H1 (cell line): ENCODE results near the gene UTS2B. TPM values are rescaled to one million over a fixed set of nuclear protein-coding genes. Genes with fewer than 3 reads are reported as not detected.

ENCODE experiments used
- CTCF ChIA-PET: fragments of 300-600 bp; sonication (Branson Sonifier 250); formaldehyde crosslinking; loops from one replicate; lab custom pipeline; 2021; ENCODE audit not compliant: partially characterized antibody; lab: Charles Lee
- POLR2A ChIA-PET: fragments of 300-600 bp; sonication (Branson Sonifier 250); formaldehyde crosslinking; loops from one replicate; lab custom pipeline; 2021; ENCODE audit warnings: inconsistent platforms; ENCODE audit not compliant: partially characterized antibody; lab: Charles Lee
- DNase-seq, 2 experiments: peaks; one replicate each; pipeline versions ENCODE4 v3.0.0 to v3.0.0-alpha.2; 2010 to 2022; ENCODE audit warnings: low spot score in 2 of 2, low read depth in 1 of 2, mixed read lengths in 1 of 2
- FAIRE-seq: peaks from 2 replicates; lab custom pipeline; 2011; peaks lifted over from hg19 to GRCh38; lab: Jason Lieb, UNC
- H2AFZ ChIP-seq: 2 replicates; pipeline ENCODE4 v1.8.1; 2012; ENCODE audit warnings: low read length, inconsistent platforms
- H2AK5ac ChIP-seq: 2 replicates; pipeline ENCODE4 v1.6.1; 2013; ENCODE audit warnings: low read depth, low read length
- H2BK120ac ChIP-seq: replicated peaks from 2 replicates; pipeline ENCODE3; 2013; ENCODE audit warnings: low read depth, low read length, inconsistent platforms
- H2BK12ac ChIP-seq: 2 replicates; pipeline ENCODE4 v1.6.1; 2013; ENCODE audit warnings: low read depth, low read length
- H2BK15ac ChIP-seq: 2 replicates; pipeline ENCODE4 v1.6.1; 2013; ENCODE audit warnings: low read length
- H2BK20ac ChIP-seq: 2 replicates; pipeline ENCODE4 v1.6.1; 2013; ENCODE audit warnings: low read length
- H2BK5ac ChIP-seq: 2 replicates; pipeline ENCODE4 v1.6.1; 2013; ENCODE audit warnings: low read depth, low read length
- H3K14ac ChIP-seq: 2 replicates; pipeline ENCODE4 v1.6.1; 2013; ENCODE audit warnings: inconsistent platforms; ENCODE audit not compliant: insufficient read length
- H3K18ac ChIP-seq: 2 replicates; pipeline ENCODE4 v1.6.1; 2013; ENCODE audit warnings: low read length; ENCODE audit errors: extremely low read depth
- H3K23ac ChIP-seq: 2 replicates; pipeline ENCODE4 v1.6.1; 2013; ENCODE audit warnings: inconsistent platforms; ENCODE audit not compliant: insufficient read length
- H3K23me2 ChIP-seq: 2 replicates; pipeline ENCODE4 v1.6.1; 2013; ENCODE audit warnings: low read depth, low read length
- H3K27ac ChIP-seq: 2 replicates; pipeline ENCODE4 v1.6.1; 2011; ENCODE audit warnings: low read depth, low read length, inconsistent platforms
- H3K27me3 ChIP-seq, 4 experiments: replicated peaks in 1 of 4; 1 replicate in 1 of 4; 2 replicates in 3 of 4; pipeline versions ENCODE4 v1.6.1 to v1.8.1; 2011 to 2013; ENCODE audit warnings: low read length in 3 of 4, mild to moderate bottlenecking in 3 of 4, inconsistent platforms in 2 of 4, mixed read lengths in 2 of 4, moderate library complexity in 1 of 4; ENCODE audit not compliant: control insufficient read depth in 3 of 4, insufficient read depth in 3 of 4; ENCODE audit errors: extremely low read depth in 1 of 4
- H3K36me3 ChIP-seq, 4 experiments: 2 replicates each; pipeline versions ENCODE4 v1.6.1 to v1.8.1; 2011 to 2013; ENCODE audit warnings: mild to moderate bottlenecking in 4 of 4, low read length in 3 of 4, moderate library complexity in 2 of 4, control low read depth in 1 of 4, inconsistent platforms in 1 of 4; ENCODE audit not compliant: insufficient read depth in 4 of 4, control insufficient read depth in 2 of 4
- H3K4ac ChIP-seq: replicated peaks from 2 replicates; pipeline ENCODE3; 2013; ENCODE audit warnings: low read length, low read depth, mixed read lengths, inconsistent platforms; ENCODE audit not compliant: insufficient read length
- H3K4me1 ChIP-seq, 4 experiments: replicated peaks in 1 of 4; 1 replicate in 1 of 4; 2 replicates in 3 of 4; pipeline versions ENCODE4 v1.6.1 to v1.8.1; 2011 to 2013; ENCODE audit warnings: low read length in 3 of 4, inconsistent platforms in 2 of 4, mixed read lengths in 1 of 4; ENCODE audit not compliant: insufficient read depth in 4 of 4, control insufficient read depth in 3 of 4
- H3K4me2 ChIP-seq, 2 experiments: 2 replicates each; pipeline versions ENCODE4 v1.6.1 to v1.8.1; 2011 to 2013; ENCODE audit warnings: low read depth in 2 of 2, low read length in 2 of 2, control low read depth in 1 of 2, inconsistent platforms in 1 of 2, mild to moderate bottlenecking in 1 of 2; ENCODE audit not compliant: insufficient read depth in 1 of 2
- H3K4me3 ChIP-seq, 4 experiments: fragments of 200-600, 300-600 bp in 1 of 4; sonication (generic), shearing (Covaris generic), sonication (Bioruptor Twin) in 1 of 4; 2 replicates each; pipeline versions ENCODE4 v1.5.1 to v1.8.1; 2011 to 2016; ENCODE audit warnings: low read length in 4 of 4, low read depth in 3 of 4, control low read depth in 2 of 4, inconsistent platforms in 2 of 4, mild to moderate bottlenecking in 2 of 4, mixed read lengths in 1 of 4, moderate library complexity in 1 of 4; ENCODE audit not compliant: insufficient read depth in 2 of 4; ENCODE audit errors: extremely low read depth in 1 of 4
- H3K56ac ChIP-seq: replicated peaks from 2 replicates; pipeline ENCODE3; 2013; ENCODE audit warnings: low read depth, mild to moderate bottlenecking, mixed read lengths, low read length, inconsistent platforms; ENCODE audit not compliant: insufficient read length
- H3K79me1 ChIP-seq: 2 replicates; pipeline ENCODE4 v1.6.1; 2013; ENCODE audit warnings: low read depth, low read length, control low read depth
- H3K79me2 ChIP-seq, 2 experiments: 2 replicates each; pipeline versions ENCODE4 v1.6.1 to v1.8.1; 2012 to 2013; ENCODE audit warnings: low read length in 2 of 2, mild to moderate bottlenecking in 2 of 2, inconsistent platforms in 1 of 2; ENCODE audit not compliant: insufficient read depth in 2 of 2, control insufficient read depth in 1 of 2
- H3K9ac ChIP-seq, 4 experiments: replicated peaks in 1 of 4; 1 replicate in 1 of 4; 2 replicates in 3 of 4; pipeline versions ENCODE4 v1.6.1 to v1.8.1; 2011 to 2013; ENCODE audit warnings: low read depth in 3 of 4, low read length in 3 of 4, control low read depth in 2 of 4, mild to moderate bottlenecking in 2 of 4, moderate library complexity in 2 of 4, inconsistent platforms in 1 of 4; ENCODE audit errors: extremely low read depth in 1 of 4
- H3K9me3 ChIP-seq, 2 experiments: 2 replicates each; pipeline versions ENCODE4 v1.6.1 to v1.8.1; 2012 to 2013; ENCODE audit warnings: mild to moderate bottlenecking in 2 of 2, moderate library complexity in 2 of 2, control low read depth in 1 of 2, inconsistent platforms in 1 of 2, low read depth in 1 of 2, low read length in 1 of 2, mixed read lengths in 1 of 2; ENCODE audit not compliant: insufficient read depth in 2 of 2
- H4K20me1 ChIP-seq, 2 experiments: replicated peaks in 1 of 2; 2 replicates each; pipeline versions ENCODE3 to v1.8.1; 2011 to 2013; ENCODE audit warnings: inconsistent platforms in 2 of 2, low read length in 2 of 2, mild to moderate bottlenecking in 1 of 2; ENCODE audit not compliant: insufficient read depth in 2 of 2, control insufficient read depth in 1 of 2
- H4K5ac ChIP-seq: 2 replicates; pipeline ENCODE4 v1.6.1; 2013; ENCODE audit warnings: low read length, low read depth, mixed read lengths, inconsistent platforms; ENCODE audit not compliant: insufficient read length
- H4K8ac ChIP-seq: 2 replicates; pipeline ENCODE4 v1.8.0; 2013; ENCODE audit warnings: mild to moderate bottlenecking, moderate library complexity, low read length, inconsistent platforms; ENCODE audit not compliant: insufficient read depth; ENCODE audit errors: extremely low read depth
- H4K91ac ChIP-seq: replicated peaks from 2 replicates; pipeline ENCODE3; 2013; ENCODE audit warnings: low read length, mixed read lengths, inconsistent platforms; ENCODE audit not compliant: insufficient read length
- WGBS, 2 experiments: shearing (Covaris generic) in 1 of 2; methylation state at CpG; one replicate each; pipeline versions ENCODE4 v1.1.6 to v1.1.7; 2013 to 2015; ENCODE audit warnings: low lambda C conversion rate in 2 of 2, mixed read lengths in 2 of 2, inconsistent platforms in 1 of 2, low coverage in 1 of 2, missing lambda C conversion rate in 1 of 2; ENCODE audit not compliant: insufficient replicate concordance in 2 of 2, insufficient coverage in 1 of 2, insufficient read length in 1 of 2; ENCODE audit errors: extremely low coverage in 1 of 2, missing lambda C conversion rate in 1 of 2; 5-methylcytosine and 5-hydroxymethylcytosine counted together
- polyA plus RNA-seq, 7 experiments: library from polyadenylated mRNA; depleted of rRNA in 3 of 7; stranded (reverse) in 5 of 7; unstranded in 2 of 7; fragments of >200 nt in 5 of 7; fragments of 200-250 nt in 2 of 7; gene quantifications; 1 replicate in 5 of 7; 2 replicates in 1 of 7; 4 replicates in 1 of 7; pipeline versions ENCODE4 v1.2.1 to v1.2.3, GENCODE V29; 2011 to 2013; ENCODE audit warnings: missing spikeins in 2 of 7, mixed read lengths in 2 of 7
- total RNA-seq: library from RNA; stranded (reverse); fragmentation: NEBNext Ultra II Directional; extraction: Animal tissue kit (Norgen Biotek cat#: 25700); gene quantifications from 2 replicates; pipeline ENCODE4 v1.2.1, GENCODE V29; 2021

UTS2B gene
- total and polyA plus RNA-seq, 2 of the 8 experiments (the other 6 are each of a cell fraction or from before 2014, with no cell fraction given): not detected

DNA sequence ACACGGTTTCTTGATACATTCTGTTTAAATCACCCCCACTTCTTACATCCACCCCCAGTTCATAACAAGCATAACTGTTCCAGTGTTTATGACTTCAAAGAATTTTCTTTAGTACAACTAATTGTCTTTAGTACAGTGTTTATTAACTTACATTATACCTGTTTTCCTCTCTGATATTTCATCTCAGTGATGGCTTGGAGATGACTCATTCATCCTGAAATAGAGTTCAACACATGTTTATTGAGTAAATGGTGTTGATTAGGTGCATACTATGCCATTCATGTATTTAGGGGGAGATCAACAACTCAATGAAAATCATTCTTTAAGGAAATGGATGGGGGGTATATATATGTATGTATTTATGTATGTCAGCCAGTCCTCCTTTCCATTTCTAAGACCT, 21.7 kb upstream of the UTS2B start:
- FAIRE-seq (no peak), DNase-seq (no peak)
- Histone ChIP-seq H2BK120ac (no peak overlapping the region), H3K36me3 (no peaks in the 10 kb centered on the region), H3K9ac (no peak overlapping the region), H3K4me1 (peaks cover 0 to 2% (median under 1%) of the 10 kb centered on the region in 4 experiments; a peak in 2 of 7 replicates), H3K14ac (no peak overlapping the region), H4K8ac (no peak overlapping the region), H3K4ac (no peak overlapping the region), H3K56ac (no peak overlapping the region), H4K5ac (no peak overlapping the region), H2BK20ac (no peak overlapping the region), H4K20me1 (no peaks in the 10 kb centered on the region), H4K91ac (no peak overlapping the region), H3K27me3 (no peaks in the 10 kb centered on the region), H2BK12ac (no peak overlapping the region), H2AK5ac (no peak overlapping the region), H3K4me3 (no peak overlapping the region), H2BK5ac (no peak overlapping the region), H3K79me1 (no peaks in the 10 kb centered on the region), H3K23me2 (no peaks in the 10 kb centered on the region), H3K23ac (no peak overlapping the region), H3K9me3 (no peaks in the 10 kb centered on the region), H2BK15ac (no peak overlapping the region), H2AFZ (no peak overlapping the region), H3K18ac (no peak overlapping the region), H3K79me2 (peaks cover 0 to 2% of the 10 kb centered on the region in 2 experiments; a peak in 1 of 4 replicates), H3K27ac (no peak overlapping the region), H3K4me2 (no peak overlapping the region)
- WGBS, 2 experiments: no CpG with 5 or more reads among the region's 1 CpG
- POLR2A ChIA-PET: no interaction called here
- CTCF ChIA-PET: no interaction called here
